ELF-1 (cell line): ENCODE measurements around the gene HYAL3.
"Not testable (repeated sequence)": the region's sequence is repeated elsewhere in the genome, so short reads cannot be mapped to it uniquely, and the experiment has no call there.

ENCODE experiments used
- DNase-seq: peaks from one replicate; pipeline ENCODE4 v3.0.0-alpha.2; 2016; ENCODE audit warnings: low read depth, low spot score

HYAL3 gene

DNA sequence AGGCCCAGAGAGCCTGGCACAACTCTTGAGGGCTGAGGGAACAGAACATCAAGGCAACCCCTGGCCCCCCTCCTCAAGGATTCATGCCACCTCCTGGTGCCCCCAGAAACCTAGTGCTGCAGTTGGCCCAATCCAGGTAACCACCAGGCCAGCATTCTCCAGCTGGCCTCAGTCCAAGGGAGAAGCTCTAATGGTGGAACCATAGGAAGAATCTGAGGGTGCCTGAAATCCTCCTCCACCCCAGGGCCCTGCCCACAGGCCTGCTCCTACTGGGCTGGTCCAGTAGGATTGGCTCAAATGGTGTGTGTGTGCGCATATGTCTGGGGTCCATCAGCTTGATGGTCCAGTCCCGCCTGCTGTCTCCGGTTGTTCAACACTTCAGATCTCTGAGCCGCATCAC is 15.6 kb upstream of the HYAL3 start:
- no peak for DNase-seq

DNA sequence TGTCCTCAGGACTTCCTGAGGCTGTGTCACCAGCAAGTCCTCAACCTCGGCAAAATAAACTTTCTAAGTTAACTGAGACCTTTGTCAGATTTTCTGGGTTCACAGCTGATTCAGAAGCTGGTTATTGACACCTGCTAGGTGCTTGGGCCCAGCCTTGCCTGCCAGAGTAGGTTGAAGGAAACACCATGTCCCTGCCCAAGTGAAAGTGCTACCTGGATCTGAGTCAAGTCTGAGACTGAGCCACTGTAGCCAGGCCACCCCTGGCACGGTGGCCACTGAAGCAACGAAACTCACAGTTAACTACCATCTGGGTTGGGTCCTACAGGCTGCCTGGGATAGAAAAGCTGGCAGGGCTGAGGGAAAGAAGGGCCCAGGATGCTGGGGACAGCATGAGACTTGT is 15.1 kb upstream of the HYAL3 start:
- no peak for DNase-seq

DNA sequence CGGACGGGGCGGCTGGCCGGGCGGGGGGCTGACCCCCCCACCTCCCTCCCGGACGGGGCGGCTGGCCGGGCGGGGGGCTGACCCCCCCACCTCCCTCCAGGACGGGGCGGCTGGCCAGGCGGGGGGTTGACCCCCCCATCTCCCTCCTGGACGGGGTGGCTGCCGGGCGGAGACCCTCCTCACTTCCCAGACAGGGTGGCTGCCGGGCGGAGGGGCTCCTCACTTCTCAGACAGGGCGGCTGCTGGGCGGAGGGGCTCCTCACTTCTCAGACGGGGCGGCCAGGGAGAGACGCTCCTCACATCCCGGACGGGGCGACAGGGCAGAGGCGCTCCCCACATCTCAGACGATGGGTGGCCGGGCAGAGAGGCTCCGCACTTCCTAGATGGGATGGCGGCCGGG is 12.8 kb upstream of the HYAL3 start:
- DNase-seq = not testable (repeated sequence)

DNA sequence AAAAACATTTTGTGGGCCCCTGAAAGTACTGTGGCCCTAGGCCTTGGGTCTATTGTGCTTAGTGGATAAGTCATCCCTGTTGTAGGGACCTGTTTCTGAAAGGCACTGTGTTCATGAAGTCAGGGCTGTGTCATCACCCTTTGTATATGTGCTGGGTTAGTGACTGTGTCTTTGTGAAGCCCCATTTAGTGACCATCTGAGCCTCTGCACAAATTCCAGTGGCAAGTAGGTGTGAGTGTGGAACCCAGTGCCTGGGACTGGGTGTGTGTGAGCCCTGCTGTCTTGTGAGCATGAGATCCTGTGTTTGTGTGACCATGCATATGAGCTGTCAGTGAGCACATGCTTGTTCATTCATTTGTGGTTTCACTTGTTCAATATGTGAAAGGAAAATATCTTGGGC is 5.4 kb upstream of the HYAL3 start:
- no peak for DNase-seq

DNA sequence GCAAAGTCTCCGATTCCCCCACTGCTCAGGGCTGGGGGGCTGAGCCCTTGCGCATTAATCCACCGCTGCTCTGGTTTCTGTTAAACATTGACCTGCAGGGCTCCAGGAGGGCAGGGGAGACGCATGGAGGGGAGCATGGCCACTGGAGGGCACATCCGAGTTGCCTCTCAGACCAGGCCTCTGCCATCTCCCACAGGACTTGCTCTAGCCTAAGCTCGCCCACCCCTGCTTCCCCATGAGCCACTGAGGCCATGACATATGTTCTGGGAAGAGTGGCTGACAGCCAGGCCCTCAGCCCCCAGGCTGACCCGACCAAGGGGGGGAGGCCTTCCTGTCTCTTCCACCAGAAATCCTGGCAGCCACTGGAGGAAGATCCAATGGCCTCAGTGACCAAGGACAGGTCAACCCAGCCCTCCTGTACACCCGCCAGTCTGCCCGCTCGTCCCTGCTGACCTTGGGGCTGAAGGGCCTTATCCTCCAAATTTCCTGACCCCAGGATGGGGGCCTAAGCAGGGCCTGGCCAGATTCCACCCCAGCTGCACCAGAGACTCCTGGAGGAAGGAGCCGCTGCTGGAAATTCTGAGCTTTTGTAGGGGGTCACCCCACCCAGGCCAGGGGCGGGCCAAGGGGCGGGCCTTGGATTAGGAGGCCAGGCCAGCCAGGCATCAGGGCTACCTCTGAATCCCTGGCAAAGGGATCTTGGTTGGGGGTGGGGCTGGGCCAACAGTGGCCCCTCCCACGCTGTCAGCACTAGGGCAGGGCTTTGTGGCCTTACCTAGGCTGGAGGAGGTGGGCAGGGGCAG is 4.0 kb upstream of the HYAL3 start, which contains the start of gene HYAL1:
TSS of gene HYAL1 (minus strand) at position 562 of the 803 bp plus-strand sequence. CDS start 618 bp downstream, outside the sequence.
- DNase-seq = peak; percentile 86

DNA sequence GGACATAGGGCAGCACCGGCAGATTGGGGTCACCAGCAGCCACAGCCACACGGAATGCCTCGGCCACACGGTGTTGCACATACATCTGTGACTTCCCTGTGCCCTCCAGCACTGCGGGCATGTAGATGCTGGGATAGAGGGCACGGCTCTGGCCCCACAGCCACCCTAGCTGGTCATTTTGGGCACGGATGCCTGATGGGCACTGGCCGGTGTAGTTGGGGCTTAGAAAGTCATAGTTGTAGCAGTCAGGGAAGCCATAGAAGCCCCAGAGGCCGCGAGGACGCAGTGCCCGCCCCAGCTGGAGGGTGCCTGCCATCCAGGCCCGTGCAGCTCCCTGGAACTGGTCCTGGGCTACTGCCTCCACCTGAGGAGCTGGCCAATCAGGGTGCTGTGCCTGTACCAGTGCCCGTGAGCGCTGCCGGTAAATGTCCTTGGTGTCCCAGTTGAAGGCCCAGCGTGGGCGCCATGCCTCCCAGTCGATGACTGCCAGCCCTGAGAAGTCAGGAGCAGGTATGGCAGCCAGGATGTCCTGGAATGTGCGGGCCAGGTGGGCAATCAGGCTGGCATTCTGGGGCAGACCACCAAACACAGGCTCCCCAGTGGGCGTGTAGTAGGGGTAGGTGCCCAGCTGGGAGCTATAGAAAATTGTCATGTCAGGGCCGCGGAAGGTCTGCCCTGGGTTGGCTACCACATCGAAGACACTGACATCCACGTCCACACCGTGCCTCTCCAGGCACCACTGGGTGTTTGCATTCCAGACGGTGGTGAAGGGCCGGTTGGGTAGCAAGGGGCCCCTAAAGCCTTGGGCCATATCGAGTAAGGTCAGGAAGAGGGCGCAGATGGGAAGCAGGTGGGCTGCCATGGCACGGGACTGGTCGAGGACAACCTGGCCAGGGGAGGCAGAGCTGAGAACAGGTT is 3.1 kb upstream of the HYAL3 start:
- no peak for DNase-seq

DNA sequence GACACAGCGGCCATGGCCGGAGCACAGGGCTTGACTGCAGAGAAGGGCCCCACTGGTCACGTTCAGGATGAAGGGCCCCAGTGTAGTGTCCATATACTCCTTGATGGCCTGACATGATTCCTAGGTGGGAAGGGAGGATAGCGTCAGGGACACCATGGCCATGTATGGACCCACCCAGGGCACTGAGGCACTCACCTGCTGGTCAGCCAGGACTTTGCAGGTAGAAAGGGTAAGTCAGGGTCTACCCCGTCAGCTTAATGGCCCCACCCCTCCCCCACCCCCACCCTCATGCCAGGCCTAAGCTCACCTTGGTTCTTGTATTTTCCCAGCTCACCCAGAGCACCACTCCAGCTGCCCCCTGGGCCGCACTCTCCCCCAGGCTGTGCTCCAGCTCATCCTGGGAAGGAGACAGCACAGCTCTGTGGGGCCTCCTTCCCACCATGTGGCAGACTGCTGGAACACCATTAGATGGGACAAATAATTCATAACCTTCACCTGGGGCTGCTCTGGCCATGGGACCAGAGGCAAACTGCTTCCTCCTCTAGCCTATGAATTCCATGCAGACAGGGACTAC is 1.6 kb upstream of the HYAL3 start:
- no peak for DNase-seq

DNA sequence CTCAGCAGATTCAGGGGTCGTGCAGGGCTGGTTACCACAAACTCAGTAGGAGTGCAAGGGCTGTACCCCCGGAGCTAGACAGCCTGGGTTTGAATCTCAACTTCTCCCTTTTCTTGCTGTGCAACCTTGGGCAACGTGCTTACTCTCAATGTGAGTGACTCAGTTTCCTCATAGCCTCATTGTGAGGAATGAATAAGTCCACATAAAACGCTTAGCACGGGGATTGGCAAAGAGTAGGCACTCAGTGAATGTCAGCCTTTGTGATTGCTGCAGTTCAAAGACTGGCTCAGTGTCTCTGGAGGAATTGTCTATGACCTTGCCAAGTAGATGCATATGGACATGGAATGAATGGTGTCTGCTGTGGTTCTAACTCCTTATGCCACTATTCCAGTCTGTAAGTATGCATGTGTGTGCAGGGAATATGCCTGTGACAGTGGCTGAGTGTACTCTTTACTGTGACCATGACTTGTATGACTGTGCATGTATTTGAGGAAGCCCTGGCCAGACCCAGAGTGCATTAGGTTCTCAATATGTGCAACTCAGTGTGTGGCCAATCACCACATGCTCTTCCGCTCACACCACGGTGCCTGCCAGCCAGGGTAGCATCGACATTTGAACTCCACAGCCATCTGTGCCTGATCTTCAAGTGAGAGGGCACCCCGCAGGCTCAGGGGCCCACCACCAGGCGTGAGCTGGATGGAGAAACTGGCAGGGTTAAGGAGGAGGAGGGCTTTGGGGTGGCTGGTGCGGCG is 900 bp upstream of the HYAL3 start:
- DNase-seq = no peak

DNA sequence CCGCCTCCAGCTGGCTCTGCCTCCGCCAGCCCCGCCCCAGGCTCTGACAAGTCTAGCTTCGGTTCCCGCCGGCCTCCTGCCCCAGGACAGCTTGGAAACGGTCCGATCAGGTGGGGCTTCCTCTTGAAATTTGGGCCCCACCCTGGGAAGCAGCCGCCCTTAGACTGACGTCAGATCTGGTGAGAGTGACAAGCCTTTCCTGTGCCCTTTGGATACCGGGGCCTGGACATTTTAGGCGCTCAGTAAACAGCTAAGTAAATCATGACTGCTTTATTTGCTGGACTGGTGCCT is 378 bp upstream of the HYAL3 start:
- no peak for DNase-seq

DNA sequence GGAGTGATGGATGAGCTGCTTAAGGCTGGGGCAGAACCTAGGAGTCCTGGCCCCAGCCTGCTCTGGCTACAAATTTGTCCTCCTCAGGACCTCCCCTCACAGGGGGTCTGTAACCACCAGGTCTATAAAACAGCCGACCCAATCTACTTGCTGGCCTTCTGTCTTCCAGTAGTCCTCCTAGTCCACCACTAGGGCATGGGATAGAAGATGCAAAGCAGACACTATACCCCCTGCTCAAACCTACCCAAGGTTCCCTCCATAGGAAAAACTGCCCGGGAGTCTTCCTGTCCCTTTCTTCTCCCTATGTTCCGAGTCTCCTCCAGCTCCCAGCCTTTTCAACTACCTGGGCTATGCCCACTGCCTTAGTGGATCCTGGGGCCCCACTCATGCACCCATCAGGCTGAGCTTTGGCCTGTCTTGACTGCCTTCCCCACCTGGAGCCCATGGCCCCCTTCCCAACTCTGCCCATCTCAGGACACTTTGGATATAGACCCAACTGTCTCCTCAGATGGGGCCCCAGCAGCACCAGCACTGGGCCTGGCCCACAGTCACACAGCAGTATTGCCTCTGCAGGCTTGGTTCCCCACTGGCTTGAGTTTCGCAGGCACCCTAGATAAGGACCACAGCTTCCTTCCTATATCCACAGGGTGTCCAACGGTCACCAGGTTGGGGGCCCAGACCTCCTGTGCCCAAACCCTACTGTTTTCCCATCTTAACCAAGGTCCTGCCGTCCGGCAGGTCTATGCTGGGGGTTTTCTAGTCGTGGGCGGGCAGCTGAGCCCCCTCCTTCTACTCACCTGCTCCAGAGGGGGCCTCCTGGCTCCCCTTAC is 1.1 kb downstream of the HYAL3 start:
- DNase-seq = no peak

DNA sequence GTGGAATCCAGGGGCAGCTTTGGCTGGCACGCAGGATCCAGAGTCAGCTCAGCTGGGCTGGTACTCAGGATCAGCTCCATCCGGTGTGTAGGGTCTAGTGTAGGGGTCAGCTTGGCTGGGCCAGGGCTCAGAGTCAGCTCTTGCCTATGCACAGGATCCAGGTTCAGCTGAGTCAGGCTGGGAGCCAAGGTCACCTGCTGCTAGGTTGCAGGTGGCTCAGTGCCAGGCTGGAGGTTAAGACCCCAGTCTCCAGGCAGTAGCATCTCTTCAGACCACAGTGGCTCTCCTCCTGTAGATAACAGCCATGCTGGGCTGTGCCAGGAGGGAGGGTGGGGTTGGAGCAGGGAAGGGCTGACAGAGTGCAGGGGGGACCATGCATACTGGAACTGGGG is 1.8 kb downstream of the HYAL3 start:
- DNase-seq = no peak

DNA sequence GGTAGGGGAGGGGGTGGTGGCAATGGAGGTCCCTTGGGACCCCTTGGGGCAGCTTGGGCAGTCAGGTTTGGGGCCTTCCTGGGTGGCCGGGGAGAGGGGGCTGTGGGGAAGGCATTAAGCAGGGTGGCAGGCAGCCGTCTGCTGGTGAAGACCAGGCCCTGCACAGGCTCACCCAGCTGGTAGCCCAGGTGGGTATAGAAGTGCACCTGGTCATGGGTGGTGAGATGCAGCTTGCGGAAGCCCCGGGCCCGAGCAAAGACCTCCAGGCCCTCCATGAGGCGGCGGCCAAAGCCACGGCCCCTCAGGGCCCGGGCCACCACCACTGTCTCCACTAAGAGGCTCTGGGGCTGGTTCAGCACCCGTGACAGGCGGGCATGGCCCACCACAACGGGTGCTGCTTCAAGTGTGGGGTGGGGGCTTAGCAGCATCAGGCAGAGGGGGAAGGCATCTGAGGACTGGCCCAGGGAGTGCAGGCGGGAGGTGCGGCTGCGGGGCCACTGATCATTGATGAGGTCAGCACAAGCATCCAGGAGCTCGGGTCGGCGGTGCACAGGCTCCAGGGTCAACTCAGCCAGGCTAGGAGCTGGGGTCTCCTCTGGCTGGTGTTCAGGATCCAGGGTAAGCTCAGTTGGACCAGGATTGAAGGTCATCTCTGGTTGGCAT is 2.4 kb downstream of the HYAL3 start:
- no peak for DNase-seq

DNA sequence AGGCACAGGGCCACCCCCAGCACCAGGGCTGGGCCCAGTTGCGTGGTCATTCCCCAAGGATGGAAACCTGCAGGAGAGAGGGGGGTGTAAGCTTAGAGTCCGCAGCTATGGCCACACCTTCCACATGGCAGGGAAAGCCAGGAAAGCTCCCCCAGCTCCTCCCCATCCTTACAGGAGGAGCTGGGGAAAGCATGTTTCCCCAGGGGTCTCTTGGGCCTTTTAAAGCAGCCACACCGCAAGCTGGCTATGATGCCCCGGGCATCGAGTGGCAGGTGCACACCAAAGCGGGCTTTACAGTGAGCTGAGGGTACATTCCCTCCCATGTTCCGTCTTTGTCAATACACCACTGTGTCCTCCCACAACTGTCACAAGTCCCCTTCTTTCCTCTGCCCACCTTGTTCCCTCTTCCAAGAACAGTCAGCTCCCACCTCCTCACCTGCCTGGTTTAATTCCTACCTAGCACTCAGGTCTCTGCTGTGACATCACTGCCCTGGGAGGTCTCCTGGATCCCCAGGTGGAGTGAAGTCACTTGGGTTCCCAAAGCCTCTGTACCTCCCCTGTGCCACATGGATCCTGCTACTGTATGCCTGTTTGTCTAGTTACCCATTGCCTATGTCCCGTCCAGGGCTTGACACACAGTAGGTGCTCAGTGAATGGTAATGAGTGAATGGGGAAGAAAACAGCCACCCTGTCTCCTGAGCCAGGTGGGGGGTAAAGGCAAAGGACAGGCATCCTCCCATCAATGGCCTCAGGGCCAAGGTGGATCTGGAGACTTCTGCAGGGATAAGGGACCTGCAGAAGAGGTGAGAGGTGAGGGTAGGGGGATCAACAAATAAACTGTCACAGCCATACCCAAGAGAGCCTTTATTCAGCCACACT is 3.4 kb downstream of the HYAL3 start:
- no peak for DNase-seq

DNA sequence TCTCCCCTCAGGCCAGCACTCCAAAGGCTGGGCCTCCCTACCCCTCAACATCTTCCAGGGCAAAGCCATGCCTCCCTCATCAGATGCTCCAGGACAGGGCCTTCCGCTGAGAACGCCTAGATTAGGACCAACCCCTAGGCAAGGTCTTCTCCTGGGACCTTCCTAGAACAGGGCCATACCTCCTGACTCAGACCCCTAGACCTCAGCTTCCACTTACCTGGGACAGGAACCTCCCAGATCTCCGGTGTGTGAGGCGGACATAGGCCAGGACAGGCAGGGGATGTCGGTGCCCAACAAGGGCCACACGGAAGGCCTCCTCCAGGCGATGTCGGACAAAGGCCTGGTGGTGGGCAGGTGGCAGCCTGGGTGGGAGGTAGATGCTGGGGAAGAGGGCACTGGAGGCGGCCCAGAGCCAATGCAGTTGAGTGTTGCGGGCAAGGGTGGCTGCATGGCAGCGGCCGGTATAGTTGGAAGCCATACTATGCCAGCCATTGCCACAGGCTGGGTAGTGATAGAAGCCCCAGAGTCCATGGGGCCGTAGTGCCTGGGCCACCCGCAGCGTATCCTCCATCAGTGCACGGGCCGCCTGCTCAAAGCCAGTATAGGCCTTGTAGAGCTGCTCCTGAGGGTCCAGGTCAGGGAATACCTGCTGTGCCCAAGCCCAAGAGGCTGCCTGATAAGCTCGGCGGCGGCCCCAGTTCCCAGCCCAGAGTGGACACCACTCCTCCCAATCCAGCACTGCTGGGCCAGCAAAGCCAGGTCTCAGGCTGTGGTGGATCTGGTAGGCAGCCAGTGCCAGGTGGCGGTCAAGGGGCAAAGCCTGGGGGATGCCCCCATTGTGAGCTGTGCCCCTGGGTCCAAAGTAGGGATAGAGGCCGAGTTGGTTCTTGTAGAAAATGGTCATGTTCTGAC is 4.5 kb downstream of the HYAL3 start:
- no peak for DNase-seq

DNA sequence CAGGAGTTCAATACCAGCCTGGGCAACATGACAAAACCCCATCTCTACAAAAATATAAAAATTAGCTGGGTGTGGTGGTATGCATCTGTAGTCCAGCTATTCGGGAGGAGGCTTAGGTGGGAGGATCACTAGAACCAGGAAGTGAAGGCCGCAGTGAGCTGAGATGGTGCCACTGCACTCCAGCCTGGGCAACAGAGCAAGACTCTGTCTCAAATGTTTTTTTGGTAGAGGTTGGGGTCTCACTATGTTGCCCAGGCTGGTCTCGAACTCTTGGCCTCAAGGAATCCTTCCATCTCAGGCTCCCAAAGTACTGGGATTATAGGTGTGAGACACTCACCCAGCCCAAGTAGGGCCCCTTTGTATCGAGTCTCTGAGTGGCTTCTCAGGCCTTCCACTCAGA is 5.1 kb downstream of the HYAL3 start:
- DNase-seq = no peak

DNA sequence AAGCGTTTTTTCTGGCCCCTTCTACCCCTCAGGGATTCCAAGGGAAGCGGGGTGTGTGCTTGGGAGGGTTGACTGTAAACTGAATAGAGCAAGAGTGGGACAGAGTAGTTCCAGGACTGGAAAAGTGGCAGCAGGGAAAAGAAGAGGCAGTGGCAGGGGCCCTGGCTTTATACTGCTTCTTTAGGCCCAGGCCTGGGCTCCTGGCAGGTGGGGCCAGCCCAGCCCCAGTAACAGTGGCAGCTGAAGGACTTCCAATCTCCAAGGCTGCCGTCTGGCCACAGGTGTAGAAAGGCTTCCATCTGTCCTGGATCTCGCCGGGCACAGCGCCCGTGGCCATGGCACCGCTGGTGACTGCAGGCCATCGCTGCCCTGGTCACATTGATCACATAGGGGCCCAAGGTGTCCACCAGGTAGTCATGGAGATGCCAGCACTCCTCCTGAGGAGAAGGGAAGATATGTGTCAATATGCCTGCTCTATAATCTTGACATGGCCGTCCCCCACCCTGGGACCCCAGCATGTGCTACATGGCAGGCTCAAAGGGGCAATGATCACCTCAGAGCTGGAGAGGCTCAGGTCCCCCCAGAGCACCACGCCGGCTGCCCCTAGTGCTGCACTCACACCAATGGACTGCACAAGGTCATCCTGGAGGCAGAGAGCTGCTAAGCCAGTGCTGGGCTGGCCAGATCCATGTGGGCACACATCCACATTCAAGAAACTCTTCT is 6.0 kb downstream of the HYAL3 start:
- no peak for DNase-seq

DNA sequence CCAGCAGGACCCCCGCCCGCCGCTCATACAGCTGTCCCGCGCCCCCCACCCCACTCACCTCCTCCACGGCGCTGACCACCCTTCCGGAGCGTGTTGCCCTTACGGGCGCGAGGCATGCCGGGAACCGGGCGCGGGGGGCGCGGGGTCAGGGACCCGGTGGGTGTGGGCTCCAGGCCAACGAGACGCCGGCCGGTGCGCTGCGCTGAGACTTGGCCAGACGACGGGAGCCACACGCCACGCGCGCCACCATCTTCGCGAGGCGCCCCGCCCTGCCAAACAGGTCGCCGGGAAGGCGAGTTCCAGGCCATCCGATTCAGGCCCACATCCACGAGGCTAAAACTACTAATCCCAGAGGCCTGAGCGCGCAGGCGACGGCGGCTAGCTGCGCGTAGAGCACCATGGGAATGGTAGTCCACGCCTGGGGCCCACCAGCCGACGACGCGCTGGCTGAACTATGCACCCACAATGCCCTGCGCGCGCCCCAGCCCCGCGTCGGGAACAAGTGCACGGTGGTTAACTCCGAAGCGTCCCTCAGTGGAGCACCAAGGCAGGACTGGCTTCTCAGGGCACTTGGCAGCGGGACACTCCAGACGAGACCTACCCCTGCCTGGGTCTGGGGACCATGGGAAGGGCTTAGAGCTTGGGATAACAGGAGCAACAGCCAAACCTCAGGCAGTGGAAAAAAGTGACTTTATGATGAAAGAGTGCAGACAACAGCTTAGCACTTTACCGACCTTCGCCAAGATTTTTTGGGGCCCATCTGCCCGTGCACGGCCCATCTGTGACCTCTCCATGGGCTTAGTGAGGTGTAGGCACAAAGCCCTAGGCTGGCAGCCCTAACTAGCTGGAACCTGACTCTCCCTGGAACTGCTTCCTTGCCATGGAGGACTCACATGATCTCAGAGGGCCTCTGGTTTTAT is 6.8 kb downstream of the HYAL3 start, which contains the start of gene IFRD2:
TSS of gene IFRD2 (minus strand) at position 271 of the 920 bp plus-strand sequence. CDS start at position 116, 155 bp downstream.
- DNase-seq = peak; percentile 98
